NCI-H510A treated with DMSO at 0.1 percent for 48 hours (cell line): ENCODE measurements around the gene KIF11.

Source experiments
- DNase-seq: peaks from one replicate; lab custom pipeline; 2025; lab: John Stamatoyannopoulos, UW

Gene KIF11

GRCh38 chr10:92678206-92678605 lies 85.3 kb downstream of the KIF11 start:
- DNase-seq, result no peak

GRCh38 chr10:92681306-92681834 lies 88.4 kb downstream of the KIF11 start:
- no peak for DNase-seq

- DNase-seq, result no peak
Measured at GRCh38 chr10:92688573-92688926, 95.6 kb downstream of the KIF11 start.

GRCh38 chr10:92688927-92689662 lies 96.2 kb downstream of the KIF11 start:
- peak; percentile 32 for DNase-seq

DNA sequence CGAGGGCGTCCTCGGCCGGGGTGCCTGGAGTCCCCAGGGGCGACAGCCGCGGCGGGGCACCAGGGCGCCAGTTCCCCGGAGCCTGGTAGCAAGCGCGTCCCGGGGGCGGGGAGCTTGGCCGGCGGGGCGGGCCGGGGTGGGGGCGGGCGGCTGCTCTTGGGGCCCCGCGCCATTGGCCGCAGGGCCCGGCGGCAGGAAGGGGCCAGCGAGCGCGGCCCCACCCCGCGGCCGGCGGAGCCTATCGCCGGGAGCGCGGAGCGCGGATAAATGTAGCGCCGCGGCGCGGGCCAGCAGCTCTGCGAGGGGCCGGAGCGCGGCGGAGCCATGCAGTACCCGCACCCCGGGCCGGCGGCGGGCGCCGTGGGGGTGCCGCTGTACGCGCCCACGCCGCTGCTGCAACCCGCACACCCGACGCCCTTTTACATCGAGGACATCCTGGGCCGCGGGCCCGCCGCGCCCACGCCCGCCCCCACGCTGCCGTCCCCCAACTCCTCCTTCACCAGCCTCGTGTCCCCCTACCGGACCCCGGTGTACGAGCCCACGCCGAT lies 96.8 kb downstream of the KIF11 start, which contains the start of gene HHEX:
TSS of gene HHEX (plus strand) at position 293 of the 548 bp plus-strand sequence. CDS start at position 325, 32 bp downstream.
- DNase-seq, result peak; percentile 41

- peak; percentile 43 for DNase-seq
Measured at GRCh38 chr10:92690211-92690914, 97.4 kb downstream of the KIF11 start.

DNA sequence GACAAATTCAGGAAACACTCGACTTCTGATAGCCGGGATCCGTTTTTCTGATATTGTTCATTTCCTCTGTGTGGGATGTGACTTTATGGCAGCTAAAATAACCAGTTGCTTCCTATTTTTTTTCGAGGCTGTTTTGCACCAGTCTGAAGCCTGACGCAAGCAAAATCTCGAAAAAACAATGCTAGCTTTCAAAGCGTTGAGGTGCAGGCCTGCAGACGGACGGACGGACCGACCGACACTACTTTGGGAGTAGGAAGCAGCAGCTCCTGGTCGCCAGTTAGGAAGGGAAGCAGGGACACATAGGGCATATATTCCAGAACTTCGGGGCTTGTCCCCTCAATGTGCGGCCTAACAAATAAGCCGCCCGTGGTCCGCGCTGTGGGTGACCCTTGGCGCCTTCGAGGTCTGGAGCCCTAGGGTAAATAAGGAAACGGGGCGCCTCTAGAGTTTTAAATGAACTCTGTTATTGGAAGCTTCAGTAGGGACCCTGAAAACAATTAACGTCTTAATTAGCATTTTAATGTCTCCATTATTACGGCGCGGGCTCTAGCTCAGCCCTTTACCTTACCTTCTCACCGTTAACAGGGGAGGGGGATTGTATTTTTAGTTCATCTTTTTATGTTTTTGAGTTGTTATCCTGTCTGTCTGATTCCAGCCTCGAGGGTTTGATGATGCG lies 98.1 kb downstream of the KIF11 start:
- DNase-seq, result no peak

DNA sequence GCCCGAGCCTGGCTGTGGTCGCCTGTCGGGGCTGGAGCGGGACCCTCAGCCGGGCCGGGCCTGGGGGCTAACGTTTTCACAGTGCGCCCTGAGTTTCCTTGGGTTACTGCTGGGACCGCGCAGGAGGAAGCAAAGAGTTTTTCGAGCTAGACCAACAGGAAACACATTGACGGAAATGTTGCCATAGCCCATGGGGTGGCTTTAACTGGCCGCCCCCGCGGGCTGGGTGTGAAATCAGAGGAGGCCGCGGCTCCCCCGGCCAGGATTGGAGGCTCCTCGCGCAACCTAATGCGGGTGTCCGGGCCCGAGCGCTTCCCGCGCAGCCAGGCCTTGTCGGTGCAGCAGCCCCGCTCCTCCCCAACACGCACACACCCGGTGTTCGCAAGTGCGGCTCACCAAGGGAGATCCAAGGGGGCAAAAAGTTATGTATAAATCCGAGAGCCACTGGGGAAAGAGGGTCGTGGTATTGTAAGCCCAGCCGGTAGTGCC lies 98.7 kb downstream of the KIF11 start:
- no peak for DNase-seq

DNA sequence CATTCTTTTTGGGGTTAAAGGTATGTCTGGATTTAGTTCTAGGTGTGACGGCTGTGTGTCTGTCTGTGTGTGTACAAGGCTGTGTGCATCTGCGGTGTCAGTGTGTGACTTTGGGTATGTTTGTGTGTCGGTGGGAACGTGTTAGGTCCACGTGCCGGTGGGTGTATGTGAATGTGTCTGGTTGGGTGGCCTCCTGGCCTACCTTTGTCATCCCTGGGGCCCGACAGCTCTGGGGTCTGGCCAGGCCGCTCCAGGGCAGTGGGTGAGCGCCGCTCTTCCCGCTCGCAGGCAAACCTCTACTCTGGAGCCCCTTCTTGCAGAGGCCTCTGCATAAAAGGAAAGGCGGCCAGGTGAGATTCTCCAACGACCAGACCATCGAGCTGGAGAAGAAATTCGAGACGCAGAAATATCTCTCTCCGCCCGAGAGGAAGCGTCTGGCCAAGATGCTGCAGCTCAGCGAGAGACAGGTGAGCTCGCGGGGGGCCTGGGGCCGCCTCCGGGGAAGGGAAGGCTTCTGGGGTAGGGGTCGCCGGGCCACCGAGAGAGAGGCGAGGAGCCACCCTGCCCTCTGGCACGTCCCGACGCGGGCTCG lies 99.2 kb downstream of the KIF11 start:
- DNase-seq, result no peak

GRCh38 chr10:92692697-92693533 lies 100.0 kb downstream of the KIF11 start:
- DNase-seq, result peak; percentile 3

DNA sequence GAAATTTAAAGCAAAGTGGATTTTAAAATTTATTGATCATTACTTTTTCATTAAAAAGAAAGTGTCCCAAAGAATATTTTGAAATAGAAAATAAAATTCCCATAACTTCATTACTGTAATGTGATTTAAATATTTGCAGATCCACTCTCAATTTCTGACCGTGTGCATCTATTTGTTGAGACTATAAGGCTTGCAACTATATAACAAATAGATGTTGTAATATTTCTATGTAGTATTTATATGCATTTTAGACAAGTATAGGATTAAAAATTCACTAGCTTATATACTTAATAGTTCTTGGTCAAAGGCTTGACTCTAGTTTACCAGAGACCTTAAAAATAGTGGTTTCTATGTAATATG lies 100.6 kb downstream of the KIF11 start:
- DNase-seq, result no peak

DNA sequence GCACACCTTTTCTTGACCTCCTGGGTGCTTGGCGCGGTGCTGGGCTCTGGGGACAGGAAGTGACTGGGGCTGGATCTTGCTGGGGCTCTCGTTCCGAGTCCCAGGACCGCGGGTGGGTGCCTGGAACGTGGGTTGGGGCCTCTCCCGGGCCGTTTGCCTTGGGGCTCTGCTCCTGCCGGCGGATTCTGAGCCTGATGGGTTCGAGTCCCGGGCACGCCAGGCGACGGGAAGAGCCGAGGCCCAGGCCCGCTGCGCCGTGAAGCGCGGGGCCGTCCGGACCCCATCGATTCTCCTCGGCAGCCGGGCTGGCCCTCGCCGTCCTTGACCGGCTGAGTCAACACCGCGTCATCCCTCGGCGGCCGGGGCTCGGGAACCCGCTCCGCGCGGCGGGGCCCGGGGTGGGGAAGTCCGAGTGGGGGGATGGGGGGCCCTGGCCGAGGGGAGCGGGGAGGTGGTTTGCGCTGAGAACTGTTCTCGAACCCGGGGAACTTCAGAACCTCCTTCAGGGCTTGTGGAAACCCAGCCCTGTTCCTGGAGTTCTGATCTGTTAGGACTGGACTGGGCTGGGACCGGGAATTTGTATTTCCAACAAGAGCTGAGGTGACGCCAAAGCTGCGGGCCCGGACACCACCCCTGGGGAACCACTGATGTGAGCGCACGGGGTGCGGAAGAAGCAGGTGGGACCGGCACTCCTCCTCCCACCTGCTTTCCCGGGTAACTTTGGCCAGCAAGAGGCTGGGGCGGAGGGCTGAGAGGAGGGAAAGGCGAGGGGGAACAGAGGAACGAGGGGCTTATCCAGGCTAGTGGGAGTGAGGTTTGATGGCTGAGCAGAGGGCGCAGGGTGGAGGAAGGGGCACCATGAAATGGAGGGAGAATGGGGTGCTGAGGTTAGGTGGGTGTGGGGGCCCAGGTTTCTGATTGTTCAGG lies 103.0 kb downstream of the KIF11 start:
- DNase-seq, result no peak

DNA sequence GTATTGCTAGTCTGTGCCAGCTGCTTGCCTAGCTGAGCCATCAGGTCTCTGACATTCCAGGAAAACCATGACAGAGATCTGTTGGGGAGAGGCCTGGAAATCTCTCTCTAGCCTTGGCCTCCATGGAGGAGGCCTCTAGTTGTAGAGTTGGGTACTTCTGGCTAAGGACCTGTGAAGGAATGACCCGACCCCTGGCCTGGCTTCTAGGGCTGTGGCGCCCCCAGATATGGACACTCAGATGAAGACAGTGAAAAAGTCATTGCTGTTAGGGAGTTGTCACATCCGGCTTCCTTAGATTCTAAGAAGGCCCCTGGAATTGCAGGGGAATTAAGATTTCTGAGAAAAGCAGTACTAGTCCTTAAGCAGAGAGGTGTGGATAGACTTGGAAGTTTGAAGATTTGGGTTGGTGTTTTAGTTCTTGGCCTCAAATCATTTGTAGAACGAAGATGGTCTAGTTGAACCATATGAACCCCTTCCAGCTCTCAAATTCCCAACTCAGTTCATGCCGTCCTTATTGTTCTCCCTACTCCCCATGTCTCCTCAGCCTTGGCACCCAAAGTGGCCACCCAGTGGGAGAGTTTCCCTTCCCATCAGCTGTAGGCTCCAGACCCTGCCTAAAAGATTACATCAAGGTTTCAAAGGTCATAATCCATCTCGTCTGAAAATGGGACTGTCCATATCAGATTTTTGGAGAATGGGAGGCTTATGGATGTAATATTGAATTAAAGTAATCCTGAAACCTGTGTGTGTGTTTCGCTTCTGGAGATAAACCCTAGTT lies 103.9 kb downstream of the KIF11 start:
- DNase-seq, result no peak

DNA sequence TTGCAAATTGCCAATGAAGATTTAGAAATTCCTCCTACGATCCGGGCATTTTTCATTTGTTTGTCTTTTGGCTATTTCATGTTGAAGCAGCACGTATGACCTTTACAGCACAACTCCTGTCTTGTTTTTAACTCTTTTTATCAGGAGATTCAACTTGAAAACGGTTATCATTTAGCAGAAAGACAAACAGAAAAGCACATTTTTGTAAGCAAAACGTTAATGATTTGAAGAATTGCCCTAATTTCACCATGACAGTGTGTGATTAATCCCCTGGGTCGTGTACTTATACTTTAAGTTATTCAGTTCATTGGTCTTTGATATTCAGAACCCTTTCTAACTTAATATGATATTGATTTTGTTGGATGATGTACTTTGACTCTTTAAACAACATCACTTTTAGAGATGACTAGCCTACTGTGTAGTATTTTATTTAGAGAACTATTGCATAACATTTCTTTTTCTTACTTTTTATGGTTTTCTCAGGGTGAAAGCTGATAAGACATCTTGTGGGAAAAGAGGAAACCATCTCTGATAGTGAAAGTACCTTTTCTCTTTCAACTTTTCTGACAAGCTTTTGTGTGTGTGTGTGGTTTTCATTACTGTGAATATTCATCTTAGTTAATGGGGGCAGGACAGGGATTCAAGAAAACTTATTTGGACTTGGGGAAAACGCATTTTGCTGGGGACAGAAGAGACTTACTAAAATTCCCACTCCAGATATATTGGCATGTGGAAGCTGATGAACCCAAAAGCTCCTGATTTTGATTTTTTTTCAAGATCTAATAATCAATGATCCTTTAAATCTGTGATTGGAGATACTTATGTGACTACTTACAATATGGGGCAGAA lies 105.0 kb downstream of the KIF11 start:
- no peak for DNase-seq

DNA sequence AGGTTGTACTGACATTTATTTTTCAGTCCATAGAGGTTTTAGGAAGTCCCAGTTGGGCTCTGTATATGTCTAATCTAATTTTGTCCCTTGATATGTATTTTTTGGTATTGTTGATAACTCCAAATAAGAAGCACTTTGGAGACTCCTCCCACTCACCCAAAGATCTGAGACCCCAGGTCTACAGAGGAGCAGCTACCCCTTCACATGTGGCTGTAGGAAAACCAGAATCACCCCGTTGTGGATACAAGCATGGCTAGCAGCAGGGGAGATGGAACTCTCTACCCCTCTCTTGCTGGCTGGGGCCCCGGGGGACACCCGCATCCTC lies 106.2 kb downstream of the KIF11 start:
- no peak for DNase-seq

GRCh38 chr10:92699518-92700381 lies 106.8 kb downstream of the KIF11 start:
- peak; percentile 54 for DNase-seq

DNA sequence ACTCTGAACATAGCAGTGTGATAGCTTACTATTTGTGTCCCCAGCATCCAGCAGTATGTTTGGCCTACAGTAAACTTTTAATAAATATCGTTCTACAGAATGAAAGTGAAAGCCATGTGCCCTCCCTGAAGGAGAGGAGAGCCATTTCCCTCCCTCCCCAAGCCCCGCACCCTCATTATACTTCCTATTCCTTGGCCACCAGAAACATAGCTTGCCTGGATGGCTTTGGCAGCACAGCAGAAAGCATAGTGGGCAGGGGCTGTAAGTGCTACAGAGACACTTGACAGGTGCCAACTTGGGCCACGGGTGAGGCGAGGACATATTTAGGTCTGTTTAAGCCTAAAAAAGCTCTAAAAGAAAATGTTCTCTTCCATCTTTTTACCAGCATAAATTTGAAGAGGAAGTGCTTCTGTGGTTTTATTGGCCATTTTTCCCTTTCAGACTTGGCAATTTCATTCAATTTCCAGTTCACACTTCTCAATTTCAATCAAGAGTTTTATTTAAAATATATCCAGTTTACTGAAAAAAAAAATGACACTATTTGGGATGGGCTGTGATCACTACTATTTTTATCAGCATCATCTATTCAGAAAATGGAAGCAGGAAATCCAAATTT lies 109.5 kb downstream of the KIF11 start:
- DNase-seq, result no peak
